H9 (cell line): ENCODE results near the gene GPR62. TPM values are rescaled to one million over a fixed set of nuclear protein-coding genes. Genes with fewer than 3 reads are reported as not detected.

ENCODE experiments used
- DNase-seq: peaks from one replicate; pipeline ENCODE4 v3.0.0-alpha.2; 2017
- H2AFZ ChIP-seq: one replicate; pipeline ENCODE4 v1.6.1; 2013; ENCODE audit warnings: mild to moderate bottlenecking, low read length, control low read depth, moderate library complexity
- H2AK5ac ChIP-seq: 2 replicates; pipeline ENCODE4 v1.6.1; 2013; ENCODE audit warnings: low read length, control low read depth, mixed read lengths; ENCODE audit not compliant: insufficient read length
- H2BK120ac ChIP-seq: one replicate; pipeline ENCODE4 v1.6.1; 2013; ENCODE audit warnings: low read depth, mild to moderate bottlenecking, low read length, control low read depth, inconsistent platforms; ENCODE audit not compliant: poor library complexity, severe bottlenecking
- H2BK12ac ChIP-seq: 2 replicates; pipeline ENCODE4 v1.6.1; 2013; ENCODE audit warnings: low read length, control low read depth, mixed read lengths, low read depth; ENCODE audit not compliant: insufficient read length
- H2BK15ac ChIP-seq: 2 replicates; pipeline ENCODE4 v1.6.1; 2013; ENCODE audit warnings: low read depth, low read length, control low read depth
- H2BK20ac ChIP-seq: one replicate; pipeline ENCODE4 v1.6.1; 2013; ENCODE audit warnings: low read depth, mild to moderate bottlenecking, low read length, control low read depth, inconsistent platforms; ENCODE audit not compliant: poor library complexity, severe bottlenecking
- H2BK5ac ChIP-seq: 2 replicates; pipeline ENCODE4 v1.6.1; 2013; ENCODE audit warnings: low read length, control low read depth, mixed read lengths; ENCODE audit not compliant: insufficient read length
- H3K14ac ChIP-seq: 2 replicates; pipeline ENCODE4 v1.6.1; 2013; ENCODE audit warnings: low read length, control low read depth; ENCODE audit not compliant: insufficient read depth
- H3K18ac ChIP-seq: 2 replicates; pipeline ENCODE4 v1.6.1; 2013; ENCODE audit warnings: low read depth, mild to moderate bottlenecking, mixed read lengths, low read length, control low read depth; ENCODE audit not compliant: insufficient read length
- H3K23ac ChIP-seq: 2 replicates; pipeline ENCODE4 v1.6.1; 2013; ENCODE audit warnings: low read length, control low read depth, mixed read lengths, low read depth; ENCODE audit not compliant: insufficient read length
- H3K23me2 ChIP-seq: 2 replicates; pipeline ENCODE4 v1.6.1; 2013; ENCODE audit warnings: low read depth, mild to moderate bottlenecking, mixed read lengths, low read length, control low read depth; ENCODE audit not compliant: insufficient read length, poor library complexity, severe bottlenecking
- H3K27ac ChIP-seq: 2 replicates; pipeline ENCODE4 v1.5.1; 2013; ENCODE audit warnings: low read length, control low read depth, mixed read lengths, low read depth; ENCODE audit not compliant: insufficient read length
- H3K27me3 ChIP-seq: 2 replicates; pipeline ENCODE4 v1.6.1; 2013; ENCODE audit warnings: low read length, control low read depth, inconsistent platforms; ENCODE audit not compliant: insufficient read depth
- H3K4ac ChIP-seq: 2 replicates; pipeline ENCODE4 v1.6.1; 2013; ENCODE audit warnings: low read depth, mild to moderate bottlenecking, control low read depth, inconsistent platforms, low read length, moderate library complexity
- H3K4me1 ChIP-seq: 2 replicates; pipeline ENCODE4 v1.6.1; 2013; ENCODE audit warnings: low read length, control low read depth, inconsistent platforms; ENCODE audit not compliant: insufficient read depth
- H3K4me2 ChIP-seq: 2 replicates; pipeline ENCODE4 v1.6.1; 2013; ENCODE audit warnings: low read length, control low read depth, mixed read lengths; ENCODE audit not compliant: insufficient read length, insufficient read depth
- H3K56ac ChIP-seq: 2 replicates; pipeline ENCODE4 v1.6.1; 2013; ENCODE audit warnings: low read depth, mild to moderate bottlenecking, mixed read lengths, low read length, control low read depth; ENCODE audit not compliant: insufficient read length
- H3K79me1 ChIP-seq: 2 replicates; pipeline ENCODE4 v1.6.1; 2013; ENCODE audit warnings: low read depth, mild to moderate bottlenecking, moderate library complexity, low read length, control low read depth, inconsistent platforms; ENCODE audit not compliant: insufficient read depth, poor library complexity, severe bottlenecking
- H3K79me2 ChIP-seq: 2 replicates; pipeline ENCODE4 v1.6.1; 2013; ENCODE audit warnings: low read length, control low read depth, inconsistent platforms; ENCODE audit not compliant: insufficient read depth
- H3K9ac ChIP-seq: 2 replicates; pipeline ENCODE4 v1.6.1; 2013; ENCODE audit warnings: low read length, control low read depth, mixed read lengths; ENCODE audit not compliant: insufficient read length; ENCODE audit errors: extremely low read depth
- H3K9me3 ChIP-seq: one replicate; pipeline ENCODE4 v1.6.1; 2013; ENCODE audit warnings: low read depth, low read length, inconsistent platforms; ENCODE audit not compliant: control insufficient read depth
- H3T11ph ChIP-seq: one replicate; pipeline ENCODE4 v1.6.1; 2013; ENCODE audit warnings: mild to moderate bottlenecking, low read length, control low read depth, inconsistent platforms
- H4K20me1 ChIP-seq: one replicate; pipeline ENCODE4 v1.6.1; 2013; ENCODE audit not compliant: control insufficient read depth, insufficient read length, insufficient read depth
- H4K5ac ChIP-seq: 2 replicates; pipeline ENCODE4 v1.6.1; 2013; ENCODE audit warnings: low read depth, mild to moderate bottlenecking, mixed read lengths, low read length, control low read depth; ENCODE audit not compliant: insufficient read length
- H4K8ac ChIP-seq: replicated peaks from 2 replicates; pipeline ENCODE4 v1.6.1; 2013; ENCODE audit warnings: low read length, control low read depth, mixed read lengths, low read depth; ENCODE audit not compliant: insufficient read length
- H4K91ac ChIP-seq: 2 replicates; pipeline ENCODE4 v1.6.1; 2013; ENCODE audit warnings: low read depth, mild to moderate bottlenecking, moderate library complexity, mixed read lengths, low read length, control low read depth; ENCODE audit not compliant: insufficient read length
- H3K27ac Mint-ChIP-seq, 3 experiments: 2 replicates in 2 of 3; 3 replicates in 1 of 3; pipeline ENCODE4 v1.8.0; 2020 to 2021; ENCODE audit warnings: mixed read lengths in 3 of 3, mild to moderate bottlenecking in 1 of 3, moderate library complexity in 1 of 3
- H3K27me3 Mint-ChIP-seq: 2 replicates; pipeline ENCODE4 v1.8.0; 2021; ENCODE audit warnings: low read depth, mild to moderate bottlenecking, moderate library complexity, mixed read lengths
- H3K36me3 Mint-ChIP-seq, 3 experiments: 2 replicates in 2 of 3; 3 replicates in 1 of 3; pipeline ENCODE4 v1.8.0; 2020 to 2021; ENCODE audit warnings: low read depth in 3 of 3, mixed read lengths in 3 of 3; ENCODE audit not compliant: insufficient read depth in 1 of 3
- H3K4me1 Mint-ChIP-seq, 2 experiments: 2 replicates each; pipeline ENCODE4 v1.8.0; 2020; ENCODE audit warnings: mixed read lengths in 2 of 2
- H3K4me3 Mint-ChIP-seq, 2 experiments: 2 replicates in 1 of 2; 3 replicates in 1 of 2; pipeline ENCODE4 v1.8.0; 2020 to 2021; ENCODE audit warnings: mild to moderate bottlenecking in 2 of 2, mixed read lengths in 2 of 2, moderate library complexity in 1 of 2
- H3K9me3 Mint-ChIP-seq, 2 experiments: 2 replicates in 1 of 2; 3 replicates in 1 of 2; pipeline ENCODE4 v1.8.0; 2020; ENCODE audit warnings: mild to moderate bottlenecking in 2 of 2, mixed read lengths in 2 of 2, moderate library complexity in 1 of 2
- CTCF ChIP-seq: fragments of 200-600 bp; sonication (generic); conservative IDR thresholded peaks from 3 replicates; pipeline ENCODE4 v1.8.0; 2021; ENCODE audit warnings: antibody characterized with exemption, mild to moderate bottlenecking
- WGBS: extraction: QIAGEN DNeasy Blood & Tissue Kit; methylation state at CpG from one replicate; pipeline ENCODE4 v1.1.7; 2013; ENCODE audit warnings: missing lambda C conversion rate, low lambda C conversion rate, mixed read lengths; ENCODE audit not compliant: insufficient read length; ENCODE audit errors: extremely low coverage; 5-methylcytosine and 5-hydroxymethylcytosine counted together
- total RNA-seq: library from RNA; stranded (reverse); gene quantifications from 2 replicates; pipeline ENCODE4 v1.2.1, GENCODE V29; 2021

Gene GPR62
- total RNA-seq, 1 experiment from 2014 or later, result 0.13 TPM

GRCh38 chr3:51966486-51966885 is 11.3 kb downstream of the GPR62 start:
- Histone ChIP-seq H2BK5ac (no peak overlapping the region), H3K23ac (no peak overlapping the region), H2AFZ (no peak overlapping the region), H3K4me2 (peak overlapping the region; percentile 67), H4K8ac (no peak overlapping the region), H4K91ac (no peak overlapping the region), H2BK12ac (no peak overlapping the region), H3K4ac (no peak overlapping the region), H3K56ac (no peak overlapping the region), H3K18ac (no peak overlapping the region), H2AK5ac (no peak overlapping the region), H3K79me2 (no peaks in the 10 kb centered on the region), H3K27ac (no peak overlapping the region), H3T11ph (no peak overlapping the region), H4K20me1 (no peaks in the 10 kb centered on the region), H2BK120ac (no peak overlapping the region), H4K5ac (no peak overlapping the region), H3K9me3 (no peaks in the 10 kb centered on the region), H3K79me1 (no peaks in the 10 kb centered on the region), H3K27me3 (no peaks in the 10 kb centered on the region), H2BK15ac (no peak overlapping the region), H2BK20ac (no peak overlapping the region), H3K23me2 (peaks cover 11% of the 10 kb centered on the region), H3K9ac (no peak overlapping the region), H3K14ac (no peak overlapping the region; the same call in 1 of the 2 replicates), H3K4me1 (peaks cover 11% of the 10 kb centered on the region; the same call in 1 of the 2 replicates)
- DNase-seq, result no peak
- WGBS, result no CpG with 5 or more reads among the region's 5 CpGs
- Mint-ChIP-seq H3K27ac (no peak overlapping the region), H3K36me3 (peaks cover 0 to 5% (median 2%) of the 10 kb centered on the region in 3 experiments; a peak in 4 of 7 replicates), H3K27me3 (peaks cover 40% of the 10 kb centered on the region), H3K9me3 (no peaks in the 10 kb centered on the region), H3K4me1 (peaks cover 51 to 79% of the 10 kb centered on the region in 2 experiments), H3K4me3 (peak overlapping the region; percentile 59 to 86)
- no peak for TF ChIP-seq CTCF
